GM12892 (cell line): ENCODE data around the gene RGS9.

Experiments used
- POLR2A ChIP-seq: IDR thresholded peaks from 2 replicates; pipeline ENCODE4 v1.6.1; 2011; ENCODE audit warnings: low read depth, low read length, control low read depth
- POLR2AphosphoS5 ChIP-seq: IDR thresholded peaks from 2 replicates; pipeline ENCODE4 v1.6.1; 2011; ENCODE audit warnings: low read depth, low read length, control low read depth

GRCh38 chr17:65172496-65173136 lies 35.4 kb downstream of the RGS9 start:
- no peak for TF ChIP-seq POLR2A
- TF ChIP-seq POLR2AphosphoS5: no peak
